ENCODE measurements around the gene DGCR6.
"Not testable (repeated sequence)": the region's sequence is repeated elsewhere in the genome, so short reads cannot be mapped to it uniquely, and the experiment has no call there.

DNA sequence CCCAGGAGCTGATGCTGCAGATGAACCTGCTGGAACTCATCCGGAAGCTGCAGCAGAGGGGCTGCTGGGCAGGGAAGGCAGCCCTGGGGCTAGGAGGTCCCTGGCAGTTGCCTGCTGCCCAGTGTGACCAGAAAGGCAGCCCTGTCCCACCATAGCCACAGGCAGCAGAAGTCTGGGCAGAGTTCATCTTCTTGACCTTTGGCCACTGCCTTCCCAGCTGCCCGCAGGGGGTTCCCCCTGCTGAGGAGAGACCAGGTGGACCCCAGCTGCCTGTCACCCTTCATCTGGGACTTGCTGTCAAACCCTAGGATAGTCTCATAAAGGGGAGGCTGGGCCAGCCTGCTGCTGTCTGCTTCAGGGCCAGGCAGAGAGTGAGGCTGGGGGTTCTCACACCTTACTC, 5.4 kb downstream of the DGCR6 start:
- TF ChIP-seq CTCF, POLR2A (IDR thresholded peaks at IDR 0.05): not testable (repeated sequence)

Measured in body of pancreas (tissue), 4 donors.